ENCODE results near the gene UGT1A9.

UGT1A9 gene

DNA sequence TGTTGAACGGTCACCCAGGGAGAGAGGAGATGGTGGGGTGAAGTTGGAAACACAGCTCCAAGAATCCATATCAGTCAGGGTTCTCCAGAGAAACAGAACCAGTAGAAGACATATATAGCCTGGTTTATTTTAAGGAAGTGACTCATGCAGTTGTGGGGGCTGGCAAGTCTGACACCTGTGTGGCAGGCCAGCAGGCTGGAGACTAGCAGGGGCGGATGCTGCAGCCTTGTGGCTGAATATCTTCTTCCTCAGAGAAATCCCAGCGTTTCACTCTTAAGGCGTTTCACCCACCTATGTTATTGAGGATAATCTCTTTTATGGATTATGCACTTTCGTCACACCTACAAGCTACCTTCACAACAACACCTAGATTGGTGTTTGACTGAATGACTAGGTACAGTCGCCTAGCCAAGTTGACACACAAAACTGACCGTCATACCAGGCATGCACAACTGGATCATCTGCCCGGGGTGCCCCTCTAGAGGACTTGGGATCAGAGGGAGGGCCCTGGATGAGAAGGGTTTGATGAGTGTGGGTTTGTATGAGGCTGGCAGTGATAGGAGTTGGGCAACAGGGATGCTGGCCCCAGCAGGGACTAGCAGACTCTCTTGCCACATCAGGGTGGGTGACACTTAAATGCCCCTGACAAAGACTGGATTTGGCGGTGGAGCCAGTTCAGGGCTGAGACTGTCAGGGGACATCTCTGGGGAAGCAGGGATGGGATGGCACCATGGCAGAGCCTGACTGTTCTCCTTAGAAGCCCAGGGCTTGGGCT, 129.8 kb downstream of the UGT1A9 start:
- DNase-seq: no peak

GRCh38 chr2:233802132-233802815, 130.6 kb downstream of the UGT1A9 start:
- no peak for DNase-seq

DNA sequence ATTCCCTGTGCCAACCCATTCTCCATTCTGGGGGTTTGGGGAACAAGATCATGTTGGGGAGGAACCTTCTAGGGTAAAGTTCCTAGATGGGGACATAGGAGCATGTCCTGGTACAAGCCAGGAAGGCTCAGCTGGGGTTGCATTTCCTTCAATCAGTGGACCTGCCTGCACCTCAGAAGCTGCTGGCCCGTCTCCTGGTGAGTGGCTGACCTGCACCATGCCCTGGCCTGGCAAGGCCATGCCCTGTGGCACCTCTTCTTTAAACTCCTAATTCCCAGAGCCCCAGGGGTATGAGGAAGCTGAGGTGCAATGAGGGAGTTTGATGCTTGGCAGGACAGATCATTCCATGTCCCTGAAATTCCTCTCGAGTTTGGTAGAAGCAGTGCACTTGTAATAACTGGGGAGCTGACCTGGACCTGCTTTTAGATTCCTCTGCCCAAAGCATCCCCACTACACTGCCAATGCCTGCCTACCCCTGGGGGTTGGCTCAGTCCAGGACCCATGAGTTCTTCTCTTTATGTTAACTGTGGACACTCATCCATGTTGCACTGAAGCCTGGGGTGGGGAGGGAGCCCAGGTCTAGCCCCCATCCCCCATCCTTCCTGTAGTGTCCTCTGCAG, 131.7 kb downstream of the UGT1A9 start:
- DNase-seq: no peak

DNA sequence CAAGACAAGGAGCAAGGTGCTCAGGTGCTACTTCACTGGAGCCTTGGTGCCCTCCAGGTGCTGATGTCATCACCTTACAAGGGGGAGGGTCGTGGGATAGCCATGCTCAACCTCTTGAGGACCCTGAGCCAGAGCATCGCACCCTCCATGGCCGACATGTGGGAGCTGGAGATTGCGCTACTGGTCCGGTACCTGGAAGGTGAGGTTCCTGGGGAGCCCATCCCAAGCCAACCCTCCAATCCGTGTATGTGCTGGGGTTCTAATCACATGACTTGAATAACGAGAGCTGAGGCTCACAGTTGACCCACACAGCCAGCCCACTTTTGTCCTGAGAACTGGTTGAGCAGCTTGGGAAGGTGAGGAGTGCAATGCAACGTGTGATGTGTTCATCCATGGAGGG, 132.3 kb downstream of the UGT1A9 start:
- DNase-seq: no peak

GRCh38 chr2:233807215-233807865, 135.6 kb downstream of the UGT1A9 start:
- DNase-seq: no peak

DNA sequence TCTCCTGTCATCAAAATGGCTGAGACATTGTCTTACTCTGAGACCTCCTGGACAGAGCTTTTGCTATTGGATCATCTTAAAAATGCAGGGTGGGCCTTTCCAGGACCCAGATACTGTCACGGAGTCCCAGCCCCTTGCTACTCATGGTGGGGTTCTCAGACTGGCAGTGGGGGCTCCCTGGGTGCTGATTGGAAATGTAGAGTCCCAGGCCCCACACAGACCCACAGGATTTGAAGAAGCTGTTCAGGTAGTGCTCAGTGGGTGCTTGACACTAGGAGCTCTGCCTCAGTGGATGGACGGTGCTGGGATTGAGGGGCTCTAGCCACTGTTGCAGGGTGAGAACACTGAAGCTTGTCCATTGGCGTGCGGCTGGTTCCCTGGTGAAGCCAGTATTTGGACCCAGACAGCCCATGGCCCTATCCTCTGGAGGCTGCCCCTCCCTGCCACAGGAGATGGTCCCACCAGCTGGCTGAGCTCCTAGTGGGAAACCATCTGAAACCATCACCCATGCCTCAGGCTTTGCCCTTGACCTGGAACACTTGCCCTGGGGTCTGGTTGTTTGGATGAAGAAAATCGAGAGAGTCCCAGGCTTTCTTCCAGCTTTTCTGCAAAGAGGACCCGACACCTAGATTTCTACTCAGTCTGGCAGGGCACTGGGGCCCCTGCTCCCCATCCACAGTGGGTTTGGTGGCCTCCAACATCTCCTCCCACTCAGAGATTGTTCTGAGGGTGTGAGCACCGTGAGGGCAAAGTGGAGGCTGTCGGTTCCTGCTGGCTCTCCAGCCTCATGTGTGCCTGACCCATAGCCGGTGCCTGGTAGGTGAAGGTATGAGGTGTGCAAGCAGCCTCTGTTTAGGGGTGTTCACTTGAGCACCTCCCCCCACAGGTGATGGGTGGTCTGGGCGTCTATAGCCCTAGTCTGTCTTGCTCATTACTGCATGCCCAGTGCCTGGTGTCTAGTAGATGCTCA, 136.6 kb downstream of the UGT1A9 start:
- DNase-seq: no peak

DNA sequence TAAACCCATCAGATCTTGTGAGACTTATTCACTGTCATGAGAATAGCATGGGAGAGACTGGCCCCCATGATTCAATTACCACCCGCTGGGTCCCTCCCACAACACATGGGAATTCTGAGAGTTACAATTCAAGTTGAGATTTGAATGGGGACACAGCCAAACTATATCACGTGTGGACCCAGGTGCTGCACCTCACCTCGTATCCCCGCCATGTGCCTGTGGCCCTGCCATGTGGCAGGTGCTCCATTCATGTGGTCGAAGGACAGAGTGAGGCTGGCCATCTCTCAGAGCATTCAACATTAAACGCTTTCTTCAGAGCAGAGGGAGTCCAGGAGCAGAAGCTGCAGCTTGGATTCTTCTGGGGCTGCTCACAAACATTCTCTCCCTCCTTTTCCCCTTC, 138.7 kb downstream of the UGT1A9 start:
- DNase-seq: no peak

DNA sequence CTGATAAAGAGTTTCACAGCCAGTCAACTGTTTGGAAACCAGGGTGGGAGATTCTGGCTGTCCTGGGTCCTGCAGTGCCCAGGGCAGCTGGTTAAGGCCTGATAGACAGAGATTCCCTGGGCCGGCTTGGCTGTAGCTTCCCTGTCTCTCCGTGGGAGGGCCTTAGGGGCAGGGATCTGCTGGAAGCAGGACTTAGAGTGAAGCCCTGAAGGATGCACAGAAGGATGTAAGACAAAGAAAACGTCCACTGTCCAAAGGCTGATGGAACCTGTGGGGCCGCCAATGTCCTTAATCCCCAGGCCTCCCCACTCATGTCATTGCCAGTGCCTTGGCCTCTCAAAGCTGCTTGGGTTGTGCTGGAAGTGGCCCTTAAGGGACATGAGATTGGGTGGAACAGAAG, 139.4 kb downstream of the UGT1A9 start:
- no peak for DNase-seq

DNA sequence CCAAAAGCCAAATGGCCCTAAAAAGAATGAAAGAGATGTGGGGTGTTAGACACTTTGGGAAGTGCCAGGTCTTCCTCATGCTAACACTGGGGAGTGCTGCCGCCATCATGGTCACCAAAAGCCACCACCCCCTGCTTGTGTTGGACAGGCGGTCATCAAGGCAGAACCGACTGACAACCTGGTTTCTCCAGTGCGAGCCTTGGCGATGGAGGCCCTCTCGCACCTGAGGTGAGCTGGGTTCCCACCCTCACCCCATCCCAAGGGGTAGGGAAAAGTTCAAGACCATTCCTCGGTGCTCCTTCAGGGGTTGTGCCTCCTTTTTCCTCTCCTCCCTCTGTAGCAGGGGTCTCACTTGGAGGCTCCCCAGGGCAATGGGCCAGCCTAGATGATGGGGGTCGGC, 140.0 kb downstream of the UGT1A9 start:
- DNase-seq: no peak

- no peak for DNase-seq
Measured at GRCh38 chr2:233813236-233814055, 141.7 kb downstream of the UGT1A9 start.

DNA sequence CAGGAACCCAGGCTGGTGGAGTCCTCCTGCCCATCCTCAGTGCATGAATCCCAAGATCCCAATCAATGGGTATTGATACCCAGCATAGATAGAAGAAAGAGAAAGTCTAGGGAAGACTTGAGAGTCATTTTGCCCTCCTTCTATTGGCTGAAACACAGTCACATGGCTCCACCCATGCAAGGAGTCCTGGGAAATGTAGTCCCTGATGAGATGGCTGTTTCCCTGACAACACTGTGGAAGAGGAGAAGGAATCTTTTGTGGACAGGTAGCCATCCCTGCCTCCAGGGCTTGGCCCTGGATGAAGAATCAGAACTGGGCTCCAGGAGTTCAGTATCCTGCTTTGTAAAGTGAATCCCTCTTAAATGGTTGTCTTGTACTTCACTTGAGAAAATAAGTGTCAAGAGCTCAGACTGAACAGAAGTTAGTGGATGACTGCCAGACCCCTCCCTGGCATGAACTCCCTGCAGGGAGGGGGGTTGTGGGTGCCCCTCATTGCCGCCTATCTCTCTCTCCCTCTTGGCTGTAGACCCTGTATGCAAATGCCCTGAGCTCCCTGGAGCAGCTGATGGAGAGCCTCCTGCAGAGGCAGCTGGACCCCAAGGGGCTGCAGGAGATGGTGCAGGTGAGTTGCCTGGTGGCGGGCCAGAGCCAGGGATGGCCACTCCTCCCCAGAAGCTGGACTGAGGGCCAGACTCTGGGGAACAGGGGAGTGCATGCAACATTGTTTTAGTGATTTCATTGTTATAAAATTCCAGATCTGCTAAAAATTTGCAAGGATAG, 142.5 kb downstream of the UGT1A9 start:
- no peak for DNase-seq

DNA sequence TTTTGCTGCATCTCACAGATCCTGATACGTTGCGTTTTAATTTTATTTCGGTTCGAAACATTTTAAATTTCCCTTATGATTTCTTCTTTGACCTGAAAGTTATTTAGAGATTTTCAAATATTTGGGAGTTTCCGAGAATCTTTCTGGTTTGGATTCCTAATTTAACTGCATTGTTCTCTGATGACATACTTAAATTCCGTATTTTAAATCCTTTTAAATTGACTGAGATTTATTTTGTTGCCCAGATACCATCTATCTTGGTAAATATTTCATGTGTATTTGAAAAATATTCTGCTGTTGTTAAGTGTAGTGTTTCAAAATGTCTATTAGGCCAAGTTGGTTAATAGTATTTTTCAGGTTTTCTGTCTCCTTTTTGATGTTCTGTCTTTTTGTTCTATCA, 144.2 kb downstream of the UGT1A9 start:
- DNase-seq: no peak

DNA sequence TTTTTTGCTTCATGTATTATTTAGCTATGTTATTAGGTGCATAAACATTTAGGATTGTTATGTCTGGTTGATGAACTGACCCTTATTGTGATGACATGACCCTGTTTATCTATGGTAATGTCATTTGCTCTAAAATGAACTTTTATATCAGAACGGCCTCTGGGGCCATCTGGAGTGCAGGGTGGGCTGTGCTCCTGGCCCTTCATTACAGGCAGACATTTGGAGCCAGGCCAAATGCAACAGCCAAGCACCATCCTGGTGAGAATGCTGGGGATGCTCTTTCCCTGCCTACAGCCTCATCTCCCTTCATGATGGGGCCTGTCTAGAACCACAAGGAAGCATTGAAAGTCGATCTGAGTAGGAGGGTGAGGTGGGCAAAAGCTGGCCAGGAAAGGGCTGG, 144.6 kb downstream of the UGT1A9 start:
- DNase-seq: peak in 1 of 2 experiments; percentile 28

DNA sequence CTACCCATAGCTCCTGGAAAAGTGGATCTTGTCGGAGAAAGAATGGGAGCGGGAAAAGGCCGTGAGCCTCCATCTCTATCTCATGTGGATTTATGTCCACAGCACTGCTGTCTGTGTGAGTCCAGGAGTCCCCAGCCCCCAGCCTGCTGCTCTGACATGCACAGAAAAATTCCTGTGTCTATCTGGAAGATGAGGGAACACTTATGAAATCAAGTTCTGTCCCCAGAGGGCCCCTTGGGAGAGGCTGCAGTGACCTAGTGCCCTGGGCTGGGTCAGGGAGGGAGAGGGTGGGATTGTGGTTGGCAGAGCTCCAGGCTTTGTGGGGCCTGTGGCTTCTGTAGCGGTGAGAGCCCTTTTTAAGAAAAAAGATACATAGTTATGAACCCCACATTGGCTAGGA, 145.1 kb downstream of the UGT1A9 start:
- DNase-seq: no peak

DNA sequence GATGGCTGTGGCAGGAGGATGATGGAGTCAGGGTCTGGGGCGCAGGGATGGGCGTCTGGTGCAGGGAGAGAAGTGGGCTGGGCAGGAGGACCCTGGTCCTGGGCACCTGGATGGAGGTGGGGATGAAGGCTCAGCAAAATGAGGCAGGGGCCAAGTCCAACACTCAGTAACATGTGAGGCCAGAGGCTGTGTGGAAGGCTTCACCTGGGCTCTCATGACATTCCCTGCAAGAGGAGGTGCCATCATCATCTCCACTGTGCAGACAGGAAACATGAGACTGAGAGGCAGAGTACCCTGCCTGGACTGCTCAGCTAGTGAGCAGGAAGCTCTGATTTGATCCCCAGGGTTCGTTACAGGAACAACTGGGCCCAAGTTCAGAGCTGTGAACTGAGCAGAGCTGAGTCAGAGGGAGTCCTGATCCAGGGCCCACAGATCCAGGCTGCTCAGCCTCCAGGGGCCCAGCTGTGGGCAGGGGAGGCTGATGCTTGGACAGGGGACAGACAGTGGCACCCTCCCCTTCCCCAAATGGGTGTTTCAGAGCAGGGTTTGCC, 145.7 kb downstream of the UGT1A9 start:
- DNase-seq: no peak

- DNase-seq: no peak
Measured at GRCh38 chr2:233817995-233818638, 146.4 kb downstream of the UGT1A9 start.

DNA sequence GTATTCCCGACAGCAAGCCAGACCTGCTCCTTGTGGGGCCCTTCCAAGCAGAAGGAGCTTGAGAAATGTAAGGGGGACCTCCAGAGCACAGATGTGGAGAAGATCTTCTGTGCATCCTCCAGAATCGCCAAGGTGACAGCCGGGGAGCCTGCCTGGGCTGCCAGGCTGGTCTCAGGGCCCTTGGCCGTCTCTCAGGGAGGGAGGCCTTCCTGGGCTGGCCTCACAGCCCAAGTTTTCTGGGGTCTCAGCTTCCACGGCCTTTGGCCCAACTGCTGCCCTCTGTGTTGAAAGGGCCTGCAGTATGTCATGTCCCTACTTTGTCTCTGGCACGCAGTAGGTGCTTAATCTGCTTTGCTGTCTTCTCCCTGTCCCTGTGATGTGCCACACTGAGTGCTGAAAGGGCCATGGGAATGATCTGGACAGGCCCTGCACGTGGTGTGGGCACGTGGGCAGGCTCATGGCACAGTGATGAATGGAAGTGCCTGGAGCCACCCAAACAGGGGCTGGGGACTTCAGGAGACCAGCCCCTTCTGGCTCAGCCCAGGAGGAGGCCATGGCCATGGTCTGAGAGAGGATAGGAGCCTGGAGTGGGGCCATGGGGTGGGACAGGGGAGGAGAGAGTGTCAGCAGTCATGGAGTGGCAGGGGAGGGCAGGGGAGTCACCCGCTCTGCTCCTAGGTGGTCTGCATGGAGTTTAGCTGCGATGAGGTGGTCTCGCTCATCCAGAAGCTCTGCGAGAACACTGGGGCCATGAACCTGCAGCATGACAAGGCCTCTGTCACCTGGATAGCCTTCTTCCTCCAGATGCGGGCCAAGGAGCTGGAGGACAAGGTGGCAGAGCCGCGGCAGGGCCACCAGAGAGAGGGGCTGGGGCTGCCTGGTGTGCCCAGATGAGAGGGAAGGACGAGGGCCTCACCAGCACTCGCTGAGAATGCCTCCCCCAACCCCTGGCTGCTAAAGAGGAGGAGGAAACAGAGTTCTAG, 147.2 kb downstream of the UGT1A9 start:
- DNase-seq: no peak
